GM12878 (cell line): ENCODE results near the gene EPHA2. TPM values are rescaled to one million over a fixed set of nuclear protein-coding genes. Genes with fewer than 3 reads are reported as not detected.

ENCODE experiments used
- ATAC-seq: fragments of 200-7000 bp; cut with Tn5 transposase; 3 replicates; pipeline ENCODE4 v1.9.1; 2020; ENCODE audit warnings: mild to moderate bottlenecking, moderate library complexity
- BruUV-seq: library from RNA; stranded (reverse); fragments of 400-500 nt; replicated peaks from 2 replicates; lab custom pipeline; 2021; lab: Mats Ljungman, UMichigan
- CTCF ChIA-PET: fragments of 300-600 bp; sonication (Branson Sonifier 250); formaldehyde crosslinking; extraction: SDS; loops from one replicate; lab custom pipeline; 2021; ENCODE audit warnings: inconsistent platforms; lab: Yijun Ruan, JAX
- POLR2A ChIA-PET: fragments of 350-600 bp; formaldehyde crosslinking; extraction: SDS; loops from one replicate; lab custom pipeline; 2021; ENCODE audit warnings: inconsistent platforms; lab: Charles Lee
- RAD21 ChIA-PET: fragments of 300-600 bp; sonication (Branson Sonifier 250); formaldehyde crosslinking; loops from one replicate; lab custom pipeline; 2023; ENCODE audit warnings: antibody characterized with exemption; ENCODE audit not compliant: unreplicated experiment; lab: Charles Lee
- SMC1A ChIA-PET: fragments of 300-600 bp; sonication (Branson Sonifier 250); formaldehyde crosslinking; loops from one replicate; lab custom pipeline; 2023; ENCODE audit not compliant: unreplicated experiment, uncharacterized antibody; lab: Charles Lee
- DNase-seq: peaks from one replicate; pipeline ENCODE4 v3.0.0-alpha.2; 2011; ENCODE audit warnings: low read depth, low spot score
- FAIRE-seq: peaks from 3 replicates; lab custom pipeline; 2011; peaks lifted over from hg19 to GRCh38; lab: Jason Lieb, UNC
- H2AFZ ChIP-seq: 2 replicates; pipeline ENCODE4 v1.6.0; 2011; ENCODE audit warnings: low read depth, low read length, control low read depth; ENCODE audit not compliant: control insufficient read depth
- H3K27ac ChIP-seq: 2 replicates; pipeline ENCODE4 v1.5.1; 2011; ENCODE audit warnings: control low read depth; ENCODE audit not compliant: control insufficient read depth, insufficient read depth
- H3K27me3 ChIP-seq, 2 experiments: replicated peaks in 1 of 2; 2 replicates each; pipeline versions ENCODE4 v1.6.0 to v1.6.1; 2011; ENCODE audit warnings: low read length in 1 of 2; ENCODE audit not compliant: control insufficient read depth in 2 of 2, insufficient read depth in 2 of 2
- H3K36me3 ChIP-seq, 2 experiments: 2 replicates each; pipeline ENCODE4 v1.5.1; 2011; ENCODE audit warnings: low read length in 1 of 2; ENCODE audit not compliant: control insufficient read depth in 2 of 2, insufficient read depth in 2 of 2
- H3K4me1 ChIP-seq: 2 replicates; pipeline ENCODE4 v1.6.1; 2011; ENCODE audit warnings: mild to moderate bottlenecking, low read length, moderate library complexity, mixed read lengths; ENCODE audit not compliant: control insufficient read depth, insufficient read depth
- H3K4me2 ChIP-seq: 2 replicates; pipeline ENCODE4 v1.6.0; 2011; ENCODE audit warnings: control low read depth; ENCODE audit not compliant: control insufficient read depth, insufficient read depth
- H3K4me3 ChIP-seq: fragments of 200-600 bp; sonication (generic); 2 replicates; pipeline ENCODE4 v1.5.1; 2016
- H3K79me2 ChIP-seq: 2 replicates; pipeline ENCODE4 v1.6.0; 2011; ENCODE audit warnings: low read length; ENCODE audit not compliant: control insufficient read depth, insufficient read depth
- H3K9ac ChIP-seq: 2 replicates; pipeline ENCODE4 v1.8.0; 2011; ENCODE audit warnings: low read length, control low read depth, mixed read lengths; ENCODE audit not compliant: control insufficient read depth, insufficient read depth
- H3K9me3 ChIP-seq: replicated peaks from 3 replicates; pipeline ENCODE4 v1.5.1; 2011; ENCODE audit warnings: mild to moderate bottlenecking, low read length; ENCODE audit not compliant: control insufficient read depth, insufficient read depth
- H4K20me1 ChIP-seq: 2 replicates; pipeline ENCODE4 v1.6.0; 2011; ENCODE audit not compliant: control insufficient read depth, insufficient read depth
- ASH2L ChIP-seq: fragments of 300-600, 200-600 bp; sonication (generic); IDR thresholded peaks from 2 replicates; pipeline ENCODE4 v1.6.1; 2017; ENCODE audit warnings: low read depth, mild to moderate bottlenecking, borderline replicate concordance
- CEBPB ChIP-seq, 2 experiments: fragments of 150-350 bp in 1 of 2; IDR thresholded peaks; 2 replicates each; pipeline ENCODE4 v1.6.1; 2012 to 2014; ENCODE audit warnings: low read depth in 2 of 2, low read length in 2 of 2, borderline replicate concordance in 1 of 2, inconsistent platforms in 1 of 2
- NR2C2 ChIP-seq: IDR thresholded peaks from 2 replicates; pipeline ENCODE4 v1.6.1; 2011; ENCODE audit warnings: borderline replicate concordance, low read depth; ENCODE audit not compliant: control insufficient read depth, insufficient read length
- RAD51 ChIP-seq: fragments of 450-650 bp; IDR thresholded peaks from 2 replicates; pipeline ENCODE4 v1.6.1; 2016; ENCODE audit warnings: moderate library complexity, mild to moderate bottlenecking, inconsistent platforms
- RUNX3 ChIP-seq: IDR thresholded peaks from 2 replicates; pipeline ENCODE4 v1.6.1; 2012; ENCODE audit warnings: low read length, inconsistent platforms
- SIN3A ChIP-seq: IDR thresholded peaks from 2 replicates; pipeline ENCODE4 v1.6.1; 2012; ENCODE audit warnings: low read depth, low read length, improper control_type of control experiment
- WGBS: methylation state at CpG from one replicate; pipeline ENCODE4 v1.1.6; 2016; ENCODE audit warnings: low lambda C conversion rate; ENCODE audit not compliant: insufficient replicate concordance, insufficient coverage; ENCODE audit errors: missing lambda C conversion rate; 5-methylcytosine and 5-hydroxymethylcytosine counted together
- in situ Hi-C: fragments of 300-500 bp; cut with MboI; formaldehyde crosslinking; loops from 9 replicates; pipeline ENCODE4 v1.14.3; 2018; ENCODE audit warnings: mixed read lengths
- intact Hi-C: fragments of 100-400 bp; cut with micrococcal nuclease; formaldehyde crosslinking; loops from one replicate; pipeline ENCODE4 v1.14.2; 2022; ENCODE audit not compliant: unreplicated experiment
- polyA plus RNA-seq, 11 experiments: library from polyadenylated mRNA; depleted of rRNA in 4 of 11; unstranded in 6 of 11; stranded (reverse) in 5 of 11; fragments of >200 nt; fragmentation: Nextera tagmentation in 4 of 11; fragmentation: Illumina TruSeq in 1 of 11; extraction: Ambion mirVana in 4 of 11; extraction: Trizol in 1 of 11; gene quantifications; 1 replicate in 1 of 11; 2 replicates in 10 of 11; pipeline versions ENCODE4 v1.2.1 to v1.2.3, GENCODE V29; 2011 to 2016; ENCODE audit warnings: inconsistent platforms in 2 of 11, missing spikeins in 2 of 11, low read depth in 1 of 11
- total RNA-seq, 4 experiments: library from RNA; depleted of rRNA in 3 of 4; stranded (reverse); fragments of >200 nt in 3 of 4; fragmentation: Illumina TruSeq in 1 of 4; extraction: Trizol in 1 of 4; gene quantifications; 2 replicates each; pipeline versions ENCODE4 v1.2.1 to v1.2.3, GENCODE V29; 2013 to 2021
- TF ChIP-seq, protein P1 (sequence below): fragments of 450-650 bp; IDR thresholded peaks from 2 replicates; pipeline ENCODE4 v1.6.1; 2016; ENCODE audit warnings: mild to moderate bottlenecking
- TF ChIP-seq, protein P2 (sequence below): fragments of 450-650 bp; IDR thresholded peaks from 2 replicates; pipeline ENCODE4 v1.6.1; 2017; ENCODE audit warnings: low read depth, mild to moderate bottlenecking, moderate library complexity
- TF ChIP-seq, protein P3 (sequence below): fragments of 450-650 bp; IDR thresholded peaks from 2 replicates; pipeline ENCODE4 v1.6.1; 2017; ENCODE audit warnings: mild to moderate bottlenecking, moderate library complexity
- TF ChIP-seq, protein P4 (sequence below), 3 experiments: IDR thresholded peaks in 2 of 3; conservative IDR thresholded peaks in 1 of 3; 2 replicates each; pipeline ENCODE4 v1.5.1; 2011; ENCODE audit warnings: low read depth in 3 of 3, low read length in 3 of 3, mild to moderate bottlenecking in 3 of 3, control low read depth in 2 of 3, moderate library complexity in 2 of 3, inconsistent platforms in 1 of 3, mixed read lengths in 1 of 3; ENCODE audit not compliant: control insufficient read depth in 2 of 3, insufficient read depth in 1 of 3; ENCODE audit errors: extremely low read depth in 1 of 3

The EPHA2 gene
- total and polyA plus RNA-seq, 10 of the 15 experiments (the other 5 are each of a cell fraction or from before 2014, with no cell fraction given), result 0.04 to 0.51 (median 0.23) TPM; not detected in 2

DNA sequence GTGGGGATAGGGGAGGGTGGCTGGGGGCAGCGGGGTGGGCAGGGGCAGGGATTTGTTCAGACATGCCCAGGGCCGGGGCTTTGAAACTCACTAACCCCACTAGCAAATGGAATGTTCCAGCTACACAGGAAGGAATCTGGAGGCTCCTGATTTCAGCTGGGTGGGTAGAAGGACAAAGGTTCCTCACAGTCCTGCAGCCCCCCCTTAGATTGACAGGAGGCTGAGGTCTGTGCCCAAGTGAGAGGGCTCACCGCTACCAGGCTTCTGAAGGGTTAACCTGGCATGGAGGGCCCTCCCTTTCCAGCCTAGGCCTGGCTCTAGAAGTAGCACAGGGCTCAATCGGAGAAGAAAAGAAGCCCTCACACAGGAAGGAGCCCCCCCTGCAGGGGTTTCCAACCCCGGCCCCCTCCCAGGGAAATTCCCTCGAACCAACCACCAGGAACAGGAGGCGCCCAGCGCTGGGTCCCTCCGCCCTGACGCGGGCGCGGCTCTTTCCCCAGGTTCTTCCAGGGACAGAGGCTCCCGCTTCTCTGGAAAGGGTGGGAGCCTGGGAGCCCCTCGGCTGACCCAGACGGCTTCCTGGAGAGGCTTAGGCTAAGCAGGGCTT, 3.3 kb downstream of the EPHA2 start (continued):
- TF ChIP-seq CEBPB (IDR thresholded peaks at IDR 0.05; ENCODE audit: borderline replicate concordance in 1 of 2, low read depth in 2 of 2, low read length in 2 of 2) (no peak), ASH2L (no peak)

DNA sequence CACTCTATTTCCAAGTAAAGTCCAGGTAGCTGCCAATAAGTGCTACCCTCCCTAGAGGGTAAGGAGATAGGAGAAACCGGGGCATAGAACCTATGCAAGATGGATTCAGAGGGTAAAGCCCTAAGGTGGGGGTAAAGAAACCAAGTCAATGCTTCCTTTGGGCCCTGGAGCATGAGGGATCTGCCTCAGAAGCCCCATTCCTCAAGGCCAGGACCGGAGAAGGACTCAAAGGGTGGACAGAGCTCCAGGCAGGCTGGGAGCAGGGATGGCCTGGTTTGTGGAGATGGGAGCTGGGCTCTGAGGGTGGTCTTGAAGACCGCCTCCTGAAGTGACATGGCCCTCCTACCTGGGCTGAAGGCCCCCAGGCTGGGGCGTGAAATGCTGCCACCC, 3.9 kb downstream of the EPHA2 start:
- no peaks in the 10 kb centered on the region for H3K79me2 ChIP-seq
- H2AFZ ChIP-seq, result no peak overlapping the region
- ChIA-PET POLR2A (no interaction called here), CTCF (interaction anchor here (1.2 to 1.7 kb wide), 2 partner anchors 70 to 73 kb away, joined by 4 to 8 read pairs; no protein-coding TSS in a partner anchor), RAD21 (no interaction called here), SMC1A (no interaction called here)
- peaks cover 3 to 6% of the 10 kb centered on the region in 2 experiments; a peak in 3 of 4 replicates for H3K27me3 ChIP-seq
- WGBS, result 31% methylated on average over 4 of the region's 4 CpGs
- no peak overlapping the region for H3K27ac ChIP-seq
- BruUV-seq, result no TSS peak
- no peaks in the 10 kb centered on the region for H3K36me3 ChIP-seq
- peaks cover 8% of the 10 kb centered on the region for H3K4me1 ChIP-seq
- DNase-seq (no peak), ATAC-seq (no peak), FAIRE-seq (no peak)
- H3K9ac ChIP-seq, result no peak overlapping the region
- no peaks in the 10 kb centered on the region for H3K9me3 ChIP-seq
- no peaks in the 10 kb centered on the region for H4K20me1 ChIP-seq
- intact Hi-C loops (no loop called here), in situ Hi-C loops (no loop called here)
- no peak overlapping the region for H3K4me2 ChIP-seq
- H3K4me3 ChIP-seq, result no peak overlapping the region
- TF ChIP-seq SIN3A, result no peak
- TF ChIP-seq NR2C2, result no peak
- TF ChIP-seq, protein P1, sequence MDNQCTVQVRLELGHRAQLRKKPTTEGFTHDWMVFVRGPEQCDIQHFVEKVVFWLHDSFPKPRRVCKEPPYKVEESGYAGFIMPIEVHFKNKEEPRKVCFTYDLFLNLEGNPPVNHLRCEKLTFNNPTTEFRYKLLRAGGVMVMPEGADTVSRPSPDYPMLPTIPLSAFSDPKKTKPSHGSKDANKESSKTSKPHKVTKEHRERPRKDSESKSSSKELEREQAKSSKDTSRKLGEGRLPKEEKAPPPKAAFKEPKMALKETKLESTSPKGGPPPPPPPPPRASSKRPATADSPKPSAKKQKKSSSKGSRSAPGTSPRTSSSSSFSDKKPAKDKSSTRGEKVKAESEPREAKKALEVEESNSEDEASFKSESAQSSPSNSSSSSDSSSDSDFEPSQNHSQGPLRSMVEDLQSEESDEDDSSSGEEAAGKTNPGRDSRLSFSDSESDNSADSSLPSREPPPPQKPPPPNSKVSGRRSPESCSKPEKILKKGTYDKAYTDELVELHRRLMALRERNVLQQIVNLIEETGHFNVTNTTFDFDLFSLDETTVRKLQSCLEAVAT, result no peak
- no peak for TF ChIP-seq RUNX3
- TF ChIP-seq, protein P2, sequence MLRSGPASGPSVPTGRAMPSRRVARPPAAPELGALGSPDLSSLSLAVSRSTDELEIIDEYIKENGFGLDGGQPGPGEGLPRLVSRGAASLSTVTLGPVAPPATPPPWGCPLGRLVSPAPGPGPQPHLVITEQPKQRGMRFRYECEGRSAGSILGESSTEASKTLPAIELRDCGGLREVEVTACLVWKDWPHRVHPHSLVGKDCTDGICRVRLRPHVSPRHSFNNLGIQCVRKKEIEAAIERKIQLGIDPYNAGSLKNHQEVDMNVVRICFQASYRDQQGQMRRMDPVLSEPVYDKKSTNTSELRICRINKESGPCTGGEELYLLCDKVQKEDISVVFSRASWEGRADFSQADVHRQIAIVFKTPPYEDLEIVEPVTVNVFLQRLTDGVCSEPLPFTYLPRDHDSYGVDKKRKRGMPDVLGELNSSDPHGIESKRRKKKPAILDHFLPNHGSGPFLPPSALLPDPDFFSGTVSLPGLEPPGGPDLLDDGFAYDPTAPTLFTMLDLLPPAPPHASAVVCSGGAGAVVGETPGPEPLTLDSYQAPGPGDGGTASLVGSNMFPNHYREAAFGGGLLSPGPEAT, result no peak
- TF ChIP-seq, protein P3, sequence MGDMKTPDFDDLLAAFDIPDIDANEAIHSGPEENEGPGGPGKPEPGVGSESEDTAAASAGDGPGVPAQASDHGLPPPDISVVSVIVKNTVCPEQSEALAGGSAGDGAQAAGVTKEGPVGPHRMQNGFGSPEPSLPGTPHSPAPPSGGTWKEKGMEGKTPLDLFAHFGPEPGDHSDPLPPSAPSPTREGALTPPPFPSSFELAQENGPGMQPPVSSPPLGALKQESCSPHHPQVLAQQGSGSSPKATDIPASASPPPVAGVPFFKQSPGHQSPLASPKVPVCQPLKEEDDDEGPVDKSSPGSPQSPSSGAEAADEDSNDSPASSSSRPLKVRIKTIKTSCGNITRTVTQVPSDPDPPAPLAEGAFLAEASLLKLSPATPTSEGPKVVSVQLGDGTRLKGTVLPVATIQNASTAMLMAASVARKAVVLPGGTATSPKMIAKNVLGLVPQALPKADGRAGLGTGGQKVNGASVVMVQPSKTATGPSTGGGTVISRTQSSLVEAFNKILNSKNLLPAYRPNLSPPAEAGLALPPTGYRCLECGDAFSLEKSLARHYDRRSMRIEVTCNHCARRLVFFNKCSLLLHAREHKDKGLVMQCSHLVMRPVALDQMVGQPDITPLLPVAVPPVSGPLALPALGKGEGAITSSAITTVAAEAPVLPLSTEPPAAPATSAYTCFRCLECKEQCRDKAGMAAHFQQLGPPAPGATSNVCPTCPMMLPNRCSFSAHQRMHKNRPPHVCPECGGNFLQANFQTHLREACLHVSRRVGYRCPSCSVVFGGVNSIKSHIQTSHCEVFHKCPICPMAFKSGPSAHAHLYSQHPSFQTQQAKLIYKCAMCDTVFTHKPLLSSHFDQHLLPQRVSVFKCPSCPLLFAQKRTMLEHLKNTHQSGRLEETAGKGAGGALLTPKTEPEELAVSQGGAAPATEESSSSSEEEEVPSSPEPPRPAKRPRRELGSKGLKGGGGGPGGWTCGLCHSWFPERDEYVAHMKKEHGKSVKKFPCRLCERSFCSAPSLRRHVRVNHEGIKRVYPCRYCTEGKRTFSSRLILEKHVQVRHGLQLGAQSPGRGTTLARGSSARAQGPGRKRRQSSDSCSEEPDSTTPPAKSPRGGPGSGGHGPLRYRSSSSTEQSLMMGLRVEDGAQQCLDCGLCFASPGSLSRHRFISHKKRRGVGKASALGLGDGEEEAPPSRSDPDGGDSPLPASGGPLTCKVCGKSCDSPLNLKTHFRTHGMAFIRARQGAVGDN, result no peak
- TF ChIP-seq RAD51, result no peak
- TF ChIP-seq, protein P4, sequence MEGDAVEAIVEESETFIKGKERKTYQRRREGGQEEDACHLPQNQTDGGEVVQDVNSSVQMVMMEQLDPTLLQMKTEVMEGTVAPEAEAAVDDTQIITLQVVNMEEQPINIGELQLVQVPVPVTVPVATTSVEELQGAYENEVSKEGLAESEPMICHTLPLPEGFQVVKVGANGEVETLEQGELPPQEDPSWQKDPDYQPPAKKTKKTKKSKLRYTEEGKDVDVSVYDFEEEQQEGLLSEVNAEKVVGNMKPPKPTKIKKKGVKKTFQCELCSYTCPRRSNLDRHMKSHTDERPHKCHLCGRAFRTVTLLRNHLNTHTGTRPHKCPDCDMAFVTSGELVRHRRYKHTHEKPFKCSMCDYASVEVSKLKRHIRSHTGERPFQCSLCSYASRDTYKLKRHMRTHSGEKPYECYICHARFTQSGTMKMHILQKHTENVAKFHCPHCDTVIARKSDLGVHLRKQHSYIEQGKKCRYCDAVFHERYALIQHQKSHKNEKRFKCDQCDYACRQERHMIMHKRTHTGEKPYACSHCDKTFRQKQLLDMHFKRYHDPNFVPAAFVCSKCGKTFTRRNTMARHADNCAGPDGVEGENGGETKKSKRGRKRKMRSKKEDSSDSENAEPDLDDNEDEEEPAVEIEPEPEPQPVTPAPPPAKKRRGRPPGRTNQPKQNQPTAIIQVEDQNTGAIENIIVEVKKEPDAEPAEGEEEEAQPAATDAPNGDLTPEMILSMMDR (IDR thresholded peaks at IDR 0.05 in 2 of 3, conservative IDR thresholded peaks at IDR 0.05 in 1 of 3; ENCODE audit: control insufficient read depth in 2 of 3, extremely low read depth in 1 of 3, insufficient read depth in 1 of 3, low read depth in 3 of 3, low read length in 3 of 3), result no peak
